Activated T-helper 9 cell treated with anti-CD3 and anti-CD28 coated beads, Interleukin-2, amount 50 U/mL, for 16 hours (primary cell): ENCODE data around the gene DSCAM.
"Not testable (repeated sequence)": the region's sequence is repeated elsewhere in the genome, so short reads cannot be mapped to it uniquely, and the experiment has no call there.

Experiments
- DNase-seq: peaks from one replicate; pipeline ENCODE4 v3.0.0-alpha.2; 2020; ENCODE audit warnings: low read depth

The DSCAM gene

DNA sequence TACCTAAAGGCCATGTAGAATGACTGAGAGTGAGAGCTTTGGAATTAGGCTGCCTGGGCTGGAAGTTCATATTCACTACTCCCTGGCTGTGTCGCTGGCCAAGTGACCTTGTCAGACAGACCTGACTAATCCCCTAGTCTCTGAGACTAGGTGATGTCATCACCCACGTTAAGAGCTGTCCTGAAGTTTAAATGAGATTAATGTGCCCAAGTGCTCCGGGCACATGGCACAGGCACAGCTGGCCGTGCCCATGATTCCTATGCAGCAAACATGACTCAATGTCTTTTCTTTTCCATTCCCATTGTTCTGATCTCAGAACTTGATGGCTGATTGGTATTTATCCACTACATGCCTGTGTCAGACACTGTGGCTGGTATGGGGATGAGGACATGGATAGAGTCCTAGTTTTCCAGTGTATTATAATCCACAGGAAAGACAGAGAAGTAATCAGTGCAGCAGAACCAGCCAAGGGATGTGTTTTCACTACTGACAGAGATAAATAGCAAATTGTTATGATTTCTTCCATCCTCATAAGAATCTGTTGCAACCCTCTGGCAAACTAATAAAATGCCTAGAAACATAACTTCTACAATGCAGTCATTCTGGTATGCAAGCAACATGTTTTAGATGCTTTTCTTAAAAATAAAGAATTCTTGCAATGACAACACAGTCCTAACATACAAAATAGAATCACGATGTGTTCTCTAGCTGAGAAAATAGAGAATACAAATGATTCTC, 798.8 kb downstream of the DSCAM start:
- DNase-seq = no peak

GRCh38 chr21:40047211-40047610, 799.7 kb downstream of the DSCAM start:
- no peak for DNase-seq

GRCh38 chr21:40043866-40044265, 803.1 kb downstream of the DSCAM start:
- DNase-seq = no peak

- DNase-seq = no peak
Observed at GRCh38 chr21:40043423-40043822, 803.5 kb downstream of the DSCAM start.

DNA sequence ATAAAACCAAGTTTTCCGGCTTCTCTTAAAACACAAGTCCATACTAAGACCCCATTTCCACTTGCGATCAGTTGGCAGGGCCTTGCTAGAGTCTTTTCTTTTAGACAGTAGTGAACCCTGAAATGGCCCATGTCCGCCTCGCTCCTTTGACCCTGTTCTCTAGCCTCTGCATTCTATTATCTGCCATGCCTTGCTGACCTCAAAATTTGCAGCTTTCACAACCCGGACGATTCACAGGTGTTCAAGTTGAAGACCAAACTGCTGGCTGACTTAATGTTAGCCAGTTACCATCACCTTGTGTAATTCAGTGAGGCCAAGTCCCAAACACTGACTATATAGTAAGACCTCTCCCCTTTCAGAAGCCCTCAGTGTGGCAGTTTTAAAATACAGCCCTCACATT, 805.5 kb downstream of the DSCAM start:
- no peak for DNase-seq

DNA sequence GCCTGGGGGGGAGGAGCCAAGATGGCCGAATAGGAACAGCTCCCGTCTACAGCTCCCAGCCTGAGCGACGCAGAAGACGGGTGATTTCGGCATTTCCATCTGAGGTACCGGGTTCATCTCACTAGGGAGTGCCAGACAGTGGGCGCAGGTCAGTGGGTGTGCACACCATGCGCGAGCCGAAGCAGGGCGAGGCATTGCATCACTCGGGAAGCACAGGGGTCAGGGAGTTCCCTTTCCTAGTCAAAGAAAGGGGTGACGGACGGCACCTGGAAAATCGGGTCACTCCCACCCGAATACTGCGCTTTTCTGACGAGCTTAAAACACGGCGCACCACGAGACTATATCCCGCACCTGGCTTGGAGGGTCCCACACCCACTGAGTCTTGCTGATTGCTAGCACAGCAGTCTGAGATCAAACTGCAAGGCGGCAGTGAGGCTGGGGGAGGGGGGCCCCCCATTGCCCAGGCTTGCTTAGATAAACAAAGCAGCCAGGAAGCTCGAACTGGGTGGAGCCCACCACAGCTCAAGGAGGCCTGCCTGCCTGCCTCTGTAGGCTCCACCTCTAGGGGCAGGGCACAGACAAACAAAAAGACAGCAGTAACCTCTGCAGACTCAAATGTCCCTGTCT, 813.7 kb downstream of the DSCAM start:
- DNase-seq = not testable (repeated sequence)

GRCh38 chr21:40029888-40030287, 817.1 kb downstream of the DSCAM start:
- DNase-seq = no peak

- not testable (repeated sequence) for DNase-seq
Observed at GRCh38 chr21:40028393-40028792, 818.6 kb downstream of the DSCAM start.

GRCh38 chr21:40021558-40022351, 825.2 kb downstream of the DSCAM start:
- no peak for DNase-seq

GRCh38 chr21:40020651-40021050, 826.3 kb downstream of the DSCAM start:
- DNase-seq = no peak

DNA sequence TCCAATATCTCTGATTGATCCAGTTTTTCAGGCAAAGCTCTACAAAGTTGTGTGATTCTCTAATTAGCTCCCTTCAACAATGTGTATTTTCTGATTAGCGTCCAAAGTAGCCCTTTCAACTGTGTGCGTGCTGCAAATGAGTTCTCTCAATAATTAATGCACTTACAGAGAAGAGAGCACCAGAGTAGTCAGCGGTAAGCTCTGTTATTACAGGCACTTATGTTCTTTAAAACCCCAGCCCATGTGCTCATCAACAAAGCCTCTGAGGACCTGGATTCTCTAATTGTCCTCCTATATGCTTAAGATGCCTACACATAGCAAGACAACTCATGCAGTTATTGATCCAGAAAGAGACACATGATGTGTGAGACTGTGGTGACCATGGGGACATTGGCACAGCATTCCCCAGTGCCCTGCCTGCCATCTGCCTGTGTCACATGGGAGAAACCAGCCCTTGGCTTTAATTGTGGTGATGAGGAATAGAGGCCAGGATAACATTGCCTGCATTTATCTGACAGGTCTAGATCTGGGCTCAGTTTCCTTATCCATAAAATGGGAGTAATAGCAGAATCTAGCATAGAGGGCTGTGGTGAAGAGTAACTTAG, 828.0 kb downstream of the DSCAM start:
- no peak for DNase-seq

DNA sequence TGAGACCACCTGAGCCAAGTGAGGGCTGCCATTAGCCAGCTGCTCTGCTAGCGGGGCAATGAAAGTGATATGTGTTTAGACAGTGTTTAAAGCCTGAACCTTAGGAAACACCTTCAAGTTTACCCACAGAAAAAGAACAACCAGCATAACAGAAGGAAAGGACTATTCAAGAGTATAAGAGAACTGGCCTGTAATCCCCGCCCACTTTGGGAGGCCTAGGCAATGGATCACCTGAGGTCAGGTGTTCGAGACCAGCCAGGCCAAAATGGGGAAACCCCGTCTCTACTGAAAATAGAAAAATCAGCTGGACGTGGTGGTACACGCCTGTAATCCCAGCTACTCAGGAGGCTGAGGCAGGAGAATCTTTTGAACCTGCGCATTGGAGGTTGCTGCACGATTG, 830.3 kb downstream of the DSCAM start:
- DNase-seq = no peak

DNA sequence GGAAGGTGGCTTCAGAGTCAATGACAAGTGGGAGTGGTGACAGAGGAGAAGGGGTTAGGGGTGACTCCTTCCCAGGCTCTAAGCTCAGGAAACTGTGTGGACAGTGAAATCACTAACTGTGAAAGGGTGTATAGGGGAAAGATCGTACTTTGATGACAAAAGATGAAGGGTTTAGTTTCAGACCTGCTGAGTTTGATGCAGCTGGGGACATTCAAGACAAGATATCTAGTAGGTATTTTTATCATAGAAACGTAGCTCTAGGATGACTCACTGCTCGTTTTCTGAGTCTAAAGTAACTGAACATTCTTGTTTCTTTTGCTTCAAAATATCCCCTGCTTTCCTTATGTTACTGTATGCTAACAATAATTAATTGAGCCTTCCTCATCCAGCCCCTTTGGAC, 830.7 kb downstream of the DSCAM start:
- DNase-seq = no peak

DNA sequence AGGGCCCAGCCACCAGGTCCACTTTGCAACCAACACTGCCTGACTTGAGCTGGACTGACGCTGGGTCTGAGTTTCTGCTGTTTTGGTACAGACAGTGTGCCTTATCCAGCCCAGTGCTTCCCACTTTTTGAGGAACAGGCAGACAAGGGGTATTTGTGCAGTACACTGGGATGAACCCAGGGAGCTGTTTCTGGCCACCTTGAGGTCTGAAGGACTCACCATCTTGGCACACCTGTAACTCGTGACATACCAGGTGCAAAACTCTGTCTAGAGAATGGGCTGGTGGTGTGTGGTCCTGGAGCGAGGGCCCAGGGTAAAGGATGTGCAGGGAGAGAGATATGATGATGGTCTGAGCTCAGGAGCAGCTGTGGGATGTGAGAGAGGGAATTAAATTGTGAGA, 831.1 kb downstream of the DSCAM start:
- DNase-seq = no peak

DNA sequence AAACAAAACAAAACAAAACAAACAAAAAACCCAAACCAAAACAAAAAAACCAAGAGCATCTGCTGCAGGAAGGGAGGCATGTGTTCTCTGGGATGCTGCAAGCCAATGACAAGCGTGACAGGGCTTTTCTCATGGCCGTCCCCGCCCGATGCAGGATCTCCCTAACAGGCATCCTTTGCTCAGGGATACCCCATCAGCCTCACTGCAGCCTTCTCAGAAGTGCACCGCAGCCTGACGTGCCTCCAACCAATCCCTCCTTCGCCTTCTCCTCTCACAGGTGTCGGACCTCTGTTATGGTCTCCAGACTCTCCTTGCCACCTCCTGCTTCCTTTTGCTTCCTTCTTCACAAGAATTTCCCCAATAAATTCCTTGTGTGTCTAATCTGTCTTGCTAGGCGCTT, 832.6 kb downstream of the DSCAM start:
- DNase-seq = no peak

- no peak for DNase-seq
Observed at GRCh38 chr21:40013001-40013735, 833.8 kb downstream of the DSCAM start.

- no peak for DNase-seq
Observed at GRCh38 chr21:40011371-40011770, 835.6 kb downstream of the DSCAM start.

- DNase-seq = no peak
Observed at GRCh38 chr21:40002978-40003377, 844.0 kb downstream of the DSCAM start.

DNA sequence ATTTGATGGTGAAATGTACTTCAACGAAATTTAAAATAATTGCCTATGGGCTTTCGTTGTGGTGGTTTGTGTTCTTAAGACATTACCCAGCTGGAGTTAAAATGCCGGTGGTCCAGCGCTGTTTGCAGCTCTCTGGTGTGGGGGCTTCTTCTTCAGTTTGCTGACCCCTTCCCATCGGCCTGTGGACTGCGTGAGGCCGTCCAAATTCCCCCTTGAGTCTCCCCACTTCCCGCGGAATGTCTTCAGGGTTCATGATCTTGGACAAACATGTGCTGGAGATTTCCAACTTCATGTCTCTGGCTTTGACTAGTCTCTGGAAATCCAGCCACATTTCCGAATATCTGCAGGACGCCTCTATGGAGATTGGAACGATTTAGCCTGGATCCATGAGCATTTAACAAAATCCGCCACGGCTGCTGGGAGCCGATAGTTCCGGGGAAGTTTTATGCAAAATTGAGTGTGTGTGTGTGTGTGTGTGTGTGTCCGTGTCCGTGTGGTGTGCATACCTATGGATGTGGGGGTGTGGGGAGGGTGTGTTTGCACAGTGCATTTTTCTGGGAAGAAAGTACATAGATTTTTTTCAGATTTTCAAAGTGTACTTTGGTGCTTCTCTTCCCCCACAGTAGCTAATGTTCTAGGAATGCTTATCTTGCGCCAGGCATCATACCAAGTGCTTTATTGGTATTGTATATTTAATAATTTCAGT, 862.5 kb downstream of the DSCAM start:
- DNase-seq = no peak

DNA sequence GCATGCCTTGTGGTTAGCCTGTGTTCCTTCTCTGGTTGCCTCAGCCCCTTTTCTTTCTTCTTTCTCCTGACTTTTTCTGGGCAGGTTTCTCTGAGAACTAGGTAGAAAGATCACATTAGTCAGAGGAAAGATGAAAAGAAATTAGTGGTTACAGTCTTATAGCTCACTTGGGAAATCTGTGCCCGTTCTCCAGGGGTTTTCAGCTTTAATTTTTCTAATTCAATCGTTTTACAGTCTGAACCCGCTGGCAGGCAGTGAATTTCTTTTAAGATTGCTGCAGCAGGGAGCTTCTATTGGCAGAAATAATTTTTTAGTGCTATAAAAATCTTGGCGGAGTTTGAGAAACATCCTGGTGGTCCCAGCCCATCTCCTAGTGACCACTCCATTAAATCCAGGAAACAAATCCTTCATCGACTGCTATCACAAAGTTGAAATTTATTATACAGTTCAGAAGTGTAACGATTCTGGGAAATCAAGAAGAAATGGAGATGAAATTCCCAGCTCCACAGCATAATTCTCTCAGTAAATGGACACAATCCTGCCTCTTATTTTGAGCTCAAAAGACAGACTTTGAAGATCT, 866.6 kb downstream of the DSCAM start:
- no peak for DNase-seq

DNA sequence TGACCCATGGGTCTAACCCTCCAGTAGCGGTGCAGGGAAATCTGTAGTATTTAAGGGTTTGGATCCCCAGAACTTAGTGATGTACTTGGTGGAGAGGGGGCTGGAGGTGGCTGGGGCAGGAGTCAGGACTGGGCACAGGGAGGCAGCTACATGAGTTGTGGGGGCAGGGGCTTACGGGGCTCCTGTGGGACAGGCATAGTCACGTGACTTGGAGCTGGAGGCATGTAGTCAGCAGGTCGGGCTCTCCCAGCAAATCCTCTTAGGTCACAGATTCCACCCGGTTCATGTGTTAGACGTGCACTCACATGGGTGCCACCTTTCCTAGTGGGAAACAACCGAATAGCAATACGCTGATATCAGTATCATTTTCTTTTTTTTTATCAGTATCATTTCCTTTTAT, 867.6 kb downstream of the DSCAM start:
- DNase-seq = no peak
